T-helper 2 cell treated with Interferon-gamma antibody and Interleukin-4, amounts not matched to agents 5 μg/mL and 100 μg/mL, for 36 hours (primary cell): ENCODE results near the gene BOLA2B.
"Not testable (repeated sequence)": the region's sequence is repeated elsewhere in the genome, so short reads cannot be mapped to it uniquely, and the experiment has no call there.

Experiments used
- DNase-seq: peaks from one replicate; pipeline ENCODE4 v3.0.0; 2021; ENCODE audit warnings: low spot score
- H3K27ac Mint-ChIP-seq: one replicate; pipeline ENCODE4 v1.8.0; 2021; ENCODE audit warnings: mild to moderate bottlenecking, mixed read lengths
- H3K27me3 Mint-ChIP-seq: one replicate; pipeline ENCODE4 v1.8.0; 2021; ENCODE audit warnings: low read depth, mixed read lengths
- H3K36me3 Mint-ChIP-seq: one replicate; pipeline ENCODE4 v1.8.0; 2021; ENCODE audit warnings: low read depth, mixed read lengths
- H3K4me1 Mint-ChIP-seq: one replicate; pipeline ENCODE4 v1.8.0; 2021; ENCODE audit warnings: low read depth, mixed read lengths
- H3K4me3 Mint-ChIP-seq: one replicate; pipeline ENCODE4 v1.8.0; 2022; ENCODE audit warnings: mild to moderate bottlenecking, moderate library complexity, mixed read lengths
- H3K9me3 Mint-ChIP-seq: one replicate; pipeline ENCODE4 v1.8.0; 2021; ENCODE audit warnings: mixed read lengths

The BOLA2B gene

DNA sequence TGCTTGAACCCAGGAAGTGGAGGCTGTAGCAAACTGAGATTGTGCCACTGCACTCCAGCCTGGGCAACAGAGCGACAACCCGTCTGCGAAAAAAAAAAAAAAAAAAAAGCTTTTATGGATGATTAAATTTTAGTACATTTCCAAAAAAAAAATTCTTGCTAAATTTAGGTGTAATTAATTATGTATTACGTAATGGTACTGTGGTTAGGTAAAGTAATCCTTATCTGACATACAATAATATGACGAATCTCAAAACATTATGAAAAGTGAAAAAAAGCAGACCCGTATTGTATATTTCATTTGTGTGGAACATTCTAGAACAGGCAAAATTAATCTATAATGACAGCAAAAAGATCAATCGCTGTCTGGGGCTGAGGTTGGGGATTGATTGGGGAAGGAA is 20.4 kb downstream of the BOLA2B start:
- H3K27me3 Mint-ChIP-seq = no peaks in the 10 kb centered on the region
- DNase-seq = no peak
- no peaks in the 10 kb centered on the region for H3K36me3 Mint-ChIP-seq
- H3K9me3 Mint-ChIP-seq = no peaks in the 10 kb centered on the region
- no peaks in the 10 kb centered on the region for H3K4me1 Mint-ChIP-seq
- no peak overlapping the region for H3K4me3 Mint-ChIP-seq
- no peak overlapping the region for H3K27ac Mint-ChIP-seq

DNA sequence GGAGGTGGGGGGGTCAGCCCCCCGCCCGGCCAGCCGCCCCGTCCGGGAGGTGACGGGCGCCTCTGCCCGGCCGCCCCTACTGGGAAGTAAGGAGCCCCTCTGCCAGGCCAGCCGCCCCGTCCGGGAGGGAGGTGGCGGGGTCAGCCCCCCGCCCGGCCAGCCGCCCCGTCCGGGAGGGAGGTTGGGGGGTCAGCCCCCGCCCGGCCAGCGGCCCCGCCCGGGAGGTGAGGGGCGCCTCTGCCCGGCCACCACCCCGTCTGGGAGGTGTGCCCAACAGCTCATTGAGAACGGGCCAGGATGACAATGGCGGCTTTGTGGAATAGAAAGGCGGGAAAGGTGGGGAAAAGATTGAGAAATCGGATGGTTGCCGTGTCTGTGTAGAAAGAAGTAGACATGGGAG is 23.3 kb downstream of the BOLA2B start:
- not testable (repeated sequence) for H3K9me3 Mint-ChIP-seq, H3K27me3 Mint-ChIP-seq, H3K27ac Mint-ChIP-seq, H3K4me3 Mint-ChIP-seq, DNase-seq, H3K36me3 Mint-ChIP-seq
- H3K4me1 Mint-ChIP-seq = peaks cover 19% of the 10 kb centered on the region

DNA sequence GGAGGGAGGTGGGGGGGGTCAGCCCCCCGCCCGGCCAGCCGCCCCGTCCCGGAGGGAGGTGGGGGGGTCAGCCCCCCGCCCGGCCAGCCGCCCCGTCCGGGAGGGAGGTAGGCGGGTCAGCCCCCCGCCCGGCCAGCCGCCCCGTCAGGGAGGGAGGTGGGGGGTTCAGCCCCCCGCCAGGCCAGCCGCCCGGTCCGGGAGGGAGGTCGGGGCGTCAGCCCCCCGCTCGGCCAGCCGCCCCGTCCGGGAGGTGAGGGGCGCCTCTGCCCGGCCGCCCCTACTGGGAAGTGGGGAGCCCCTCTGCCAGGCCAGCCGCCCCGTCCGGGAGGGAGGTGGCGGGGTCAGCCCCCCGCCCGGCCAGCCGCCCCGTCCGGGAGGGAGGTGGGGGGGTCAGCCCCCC is 24.1 kb downstream of the BOLA2B start:
- H3K4me3 Mint-ChIP-seq, H3K36me3 Mint-ChIP-seq, DNase-seq, H3K27me3 Mint-ChIP-seq, H3K27ac Mint-ChIP-seq, H3K9me3 Mint-ChIP-seq: not testable (repeated sequence)
- H3K4me1 Mint-ChIP-seq = peaks cover 26% of the 10 kb centered on the region

DNA sequence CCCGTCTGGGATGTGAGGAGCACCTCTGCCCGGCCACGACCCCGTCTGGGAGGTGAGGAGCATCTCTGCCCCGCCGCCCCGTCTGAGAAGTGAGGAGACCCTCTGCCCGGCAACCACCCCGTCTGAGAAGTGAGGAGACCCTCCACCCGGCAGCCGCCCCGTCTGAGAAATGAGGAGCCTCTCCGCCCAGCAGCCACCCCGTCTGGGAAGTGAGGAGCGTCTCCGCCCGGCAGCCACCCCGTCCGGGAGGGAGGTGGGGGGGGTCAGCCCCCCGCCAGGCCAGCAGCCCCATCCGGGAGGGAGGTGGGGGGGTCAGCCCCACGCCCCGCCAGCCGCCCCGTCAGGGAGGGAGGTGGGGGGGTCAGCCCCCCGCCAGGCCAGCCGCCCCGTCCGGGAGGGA is 24.7 kb downstream of the BOLA2B start:
- not testable (repeated sequence) for H3K4me3 Mint-ChIP-seq, H3K9me3 Mint-ChIP-seq, H3K27ac Mint-ChIP-seq, DNase-seq, H3K27me3 Mint-ChIP-seq, H3K36me3 Mint-ChIP-seq
- H3K4me1 Mint-ChIP-seq = peaks cover 27% of the 10 kb centered on the region

DNA sequence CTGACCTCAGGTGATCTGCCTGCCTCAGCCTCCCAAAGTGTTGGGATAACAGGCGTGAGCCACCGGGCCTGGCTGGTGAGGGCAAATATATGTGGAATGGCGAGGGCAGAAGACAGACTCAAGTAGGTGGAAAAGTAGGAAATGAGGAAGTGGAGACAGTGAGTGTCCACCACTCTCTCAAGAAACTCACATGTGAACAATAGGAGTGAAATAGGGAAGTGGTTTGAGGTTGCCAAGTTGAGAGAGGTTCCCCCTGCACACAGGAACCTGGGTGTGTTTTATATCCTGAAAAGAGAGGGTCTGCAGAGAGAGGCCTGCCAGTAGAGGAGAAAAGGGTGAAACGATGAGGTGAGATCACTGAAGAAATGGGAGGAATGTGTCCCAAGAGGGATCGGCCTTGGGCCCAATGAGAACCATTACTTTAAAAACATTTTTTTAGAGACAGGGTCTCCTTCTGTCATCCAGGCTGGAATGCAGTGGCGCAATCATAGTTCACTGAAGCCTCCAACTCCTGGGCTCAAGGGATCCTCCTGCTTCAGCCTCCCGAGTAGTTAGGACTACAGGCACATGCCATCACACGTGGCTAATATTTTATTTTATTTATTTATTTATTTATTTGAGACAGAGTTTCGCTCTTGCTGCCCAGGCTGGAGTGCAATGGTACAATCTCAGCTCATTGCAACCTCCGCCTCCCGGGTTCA is 27.1 kb downstream of the BOLA2B start:
- Mint-ChIP-seq H3K36me3 (no peaks in the 10 kb centered on the region), H3K4me3 (peak overlapping the region; percentile 54), H3K27me3 (no peaks in the 10 kb centered on the region), H3K9me3 (no peaks in the 10 kb centered on the region), H3K27ac (peak overlapping the region; percentile 62), H3K4me1 (peaks cover 31% of the 10 kb centered on the region)
- no peak for DNase-seq

DNA sequence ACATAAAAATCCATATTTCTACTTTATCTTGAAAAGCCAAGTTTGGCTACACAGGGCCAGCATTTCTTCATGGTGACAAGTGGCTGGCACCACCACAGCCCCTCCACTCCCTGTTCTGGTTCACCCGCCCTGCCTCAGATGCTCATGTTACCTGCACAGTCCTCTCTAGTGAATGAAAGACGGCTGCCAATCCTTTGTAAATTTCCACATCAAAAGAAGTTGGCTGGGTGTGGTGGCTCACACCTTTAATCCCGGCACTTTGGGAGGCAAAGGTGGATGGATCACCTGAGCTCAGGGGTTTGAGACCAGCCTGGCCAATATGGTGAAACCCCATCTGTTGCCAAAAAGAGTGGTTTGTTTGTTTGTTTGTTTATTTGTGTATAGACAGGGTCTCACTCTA is 29.9 kb downstream of the BOLA2B start:
- Mint-ChIP-seq H3K27me3 (no peaks in the 10 kb centered on the region), H3K4me1 (peaks cover 33% of the 10 kb centered on the region), H3K36me3 (no peaks in the 10 kb centered on the region), H3K27ac (no peak overlapping the region), H3K9me3 (no peaks in the 10 kb centered on the region), H3K4me3 (no peak overlapping the region)
- no peak for DNase-seq

DNA sequence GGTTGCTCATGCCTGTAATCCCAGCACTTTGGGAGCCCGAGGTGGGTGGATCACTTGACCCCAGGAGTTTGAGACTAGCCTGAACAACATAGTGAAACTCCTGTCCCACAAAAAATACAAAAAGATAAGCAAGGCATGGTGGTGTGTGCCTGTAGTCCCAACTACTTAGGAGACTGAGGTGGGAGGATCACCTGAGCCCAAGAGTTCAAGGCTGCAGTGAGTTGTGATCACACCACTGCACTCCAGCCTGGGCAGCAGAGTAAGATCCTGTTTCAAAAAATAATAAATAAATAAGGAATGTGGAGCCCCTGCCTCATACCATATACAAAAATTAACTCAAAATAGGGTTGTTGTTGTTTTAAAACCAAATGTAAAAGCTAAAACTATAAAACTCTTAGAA is 36.3 kb downstream of the BOLA2B start:
- Mint-ChIP-seq H3K9me3 (no peaks in the 10 kb centered on the region), H3K4me1 (peaks cover 2% of the 10 kb centered on the region), H3K36me3 (no peaks in the 10 kb centered on the region), H3K27ac (no peak overlapping the region), H3K27me3 (no peaks in the 10 kb centered on the region), H3K4me3 (no peak overlapping the region)
- DNase-seq = no peak

DNA sequence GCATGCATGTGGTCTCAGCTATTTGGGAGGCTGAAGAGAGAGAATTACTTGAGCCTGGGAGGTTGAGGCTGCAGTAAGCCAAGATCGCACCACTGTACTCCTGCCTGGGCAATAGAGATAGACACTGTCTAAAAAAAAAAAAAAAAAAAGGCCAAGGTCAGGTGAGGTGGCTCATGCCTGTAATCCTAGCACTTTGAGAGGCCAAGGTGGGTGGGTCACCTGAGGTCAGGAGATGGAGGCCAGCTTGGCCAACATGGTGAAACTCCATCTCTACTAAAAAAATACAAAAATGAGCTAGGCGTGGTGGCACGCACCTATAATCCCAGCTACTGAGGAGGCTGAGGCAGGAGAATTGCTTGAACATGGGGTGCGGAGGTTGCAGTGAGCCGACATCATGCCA is 38.3 kb downstream of the BOLA2B start:
- H3K4me1 Mint-ChIP-seq = peaks cover 2% of the 10 kb centered on the region
- H3K9me3 Mint-ChIP-seq = no peaks in the 10 kb centered on the region
- H3K4me3 Mint-ChIP-seq = no peak overlapping the region
- DNase-seq = no peak
- no peaks in the 10 kb centered on the region for H3K27me3 Mint-ChIP-seq
- peaks cover 3% of the 10 kb centered on the region for H3K36me3 Mint-ChIP-seq
- H3K27ac Mint-ChIP-seq = no peak overlapping the region

DNA sequence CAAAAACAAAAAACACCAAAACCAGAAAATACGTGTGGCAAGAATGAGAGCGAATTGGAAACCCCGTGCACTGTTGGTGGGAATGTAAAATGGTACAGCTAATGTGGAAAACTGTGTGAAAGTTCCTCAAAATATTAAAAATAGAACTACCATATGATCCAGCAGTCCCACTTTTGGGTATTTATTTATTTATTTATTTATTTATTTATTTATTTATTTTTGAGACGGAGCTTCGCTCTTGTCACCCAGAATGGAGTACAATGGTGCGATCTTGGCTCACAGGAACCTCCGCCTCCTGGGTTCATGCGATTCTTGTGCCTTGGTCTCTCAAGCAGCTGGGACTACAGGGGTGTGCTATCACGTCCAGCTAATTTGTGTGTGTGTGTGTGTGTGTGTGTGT is 40.9 kb downstream of the BOLA2B start:
- no peak overlapping the region for H3K27ac Mint-ChIP-seq
- no peak overlapping the region for H3K4me3 Mint-ChIP-seq
- peaks cover 14% of the 10 kb centered on the region for H3K9me3 Mint-ChIP-seq
- peaks cover 9% of the 10 kb centered on the region for H3K36me3 Mint-ChIP-seq
- no peak for DNase-seq
- H3K4me1 Mint-ChIP-seq = peaks cover 2% of the 10 kb centered on the region
- no peaks in the 10 kb centered on the region for H3K27me3 Mint-ChIP-seq

DNA sequence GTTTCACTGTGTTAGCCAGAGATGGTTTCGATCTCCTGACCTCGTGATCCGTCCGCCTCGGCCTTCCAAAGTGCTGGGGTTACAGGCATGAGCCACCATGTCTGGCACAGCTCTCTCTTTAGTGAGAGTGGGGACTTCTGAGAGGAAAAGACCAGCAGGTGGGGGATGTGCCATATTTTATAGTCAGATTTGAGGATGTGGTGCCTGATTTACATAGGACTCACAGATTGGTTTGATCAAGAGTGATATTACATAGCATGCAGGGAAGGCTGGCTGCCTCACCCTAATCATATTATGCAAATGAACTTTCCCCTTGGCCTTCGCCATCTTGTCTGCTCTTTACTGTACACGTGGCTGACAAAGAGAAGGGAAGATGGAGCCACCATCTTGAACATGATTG is 42.4 kb downstream of the BOLA2B start:
- peaks cover 9% of the 10 kb centered on the region for H3K36me3 Mint-ChIP-seq
- no peaks in the 10 kb centered on the region for H3K27me3 Mint-ChIP-seq
- peaks cover 2% of the 10 kb centered on the region for H3K4me1 Mint-ChIP-seq
- no peak overlapping the region for H3K27ac Mint-ChIP-seq
- no peak overlapping the region for H3K4me3 Mint-ChIP-seq
- peaks cover 14% of the 10 kb centered on the region for H3K9me3 Mint-ChIP-seq
- DNase-seq = no peak

DNA sequence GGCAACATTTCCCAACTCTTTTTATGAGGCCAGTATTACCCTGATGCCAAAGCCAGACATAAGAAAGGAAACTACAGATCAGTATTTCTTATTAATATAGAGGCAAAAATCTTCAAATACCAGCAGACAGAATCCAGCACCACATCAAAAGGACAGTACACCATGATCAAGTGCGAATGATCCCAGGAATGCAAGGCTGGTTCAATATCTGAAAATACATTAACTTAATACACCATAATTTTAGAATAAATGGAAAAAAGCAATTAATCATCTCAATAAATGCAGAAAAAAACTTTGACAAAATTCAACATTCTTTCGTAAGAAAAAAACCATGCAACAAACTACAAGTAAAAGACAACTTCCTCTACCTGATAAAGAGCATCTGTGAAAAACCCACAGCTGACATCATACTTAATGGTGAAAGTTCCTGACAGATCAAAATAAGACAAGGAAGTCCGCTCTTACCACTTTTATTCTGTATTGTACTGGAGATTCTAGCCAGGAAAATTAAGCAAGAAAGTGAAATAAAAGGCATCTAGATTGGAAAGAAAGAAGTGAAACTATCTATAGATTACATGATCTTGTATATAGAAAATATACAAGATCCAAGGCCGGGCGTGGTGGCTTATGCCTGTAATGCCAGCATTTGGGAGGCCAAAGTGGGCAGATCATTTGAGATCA is 44.1 kb downstream of the BOLA2B start:
- H3K27me3 Mint-ChIP-seq = no peaks in the 10 kb centered on the region
- peaks cover 9% of the 10 kb centered on the region for H3K36me3 Mint-ChIP-seq
- DNase-seq = no peak
- H3K4me1 Mint-ChIP-seq = peaks cover 2% of the 10 kb centered on the region
- H3K9me3 Mint-ChIP-seq = peaks cover 14% of the 10 kb centered on the region
- H3K4me3 Mint-ChIP-seq = no peak overlapping the region
- no peak overlapping the region for H3K27ac Mint-ChIP-seq

DNA sequence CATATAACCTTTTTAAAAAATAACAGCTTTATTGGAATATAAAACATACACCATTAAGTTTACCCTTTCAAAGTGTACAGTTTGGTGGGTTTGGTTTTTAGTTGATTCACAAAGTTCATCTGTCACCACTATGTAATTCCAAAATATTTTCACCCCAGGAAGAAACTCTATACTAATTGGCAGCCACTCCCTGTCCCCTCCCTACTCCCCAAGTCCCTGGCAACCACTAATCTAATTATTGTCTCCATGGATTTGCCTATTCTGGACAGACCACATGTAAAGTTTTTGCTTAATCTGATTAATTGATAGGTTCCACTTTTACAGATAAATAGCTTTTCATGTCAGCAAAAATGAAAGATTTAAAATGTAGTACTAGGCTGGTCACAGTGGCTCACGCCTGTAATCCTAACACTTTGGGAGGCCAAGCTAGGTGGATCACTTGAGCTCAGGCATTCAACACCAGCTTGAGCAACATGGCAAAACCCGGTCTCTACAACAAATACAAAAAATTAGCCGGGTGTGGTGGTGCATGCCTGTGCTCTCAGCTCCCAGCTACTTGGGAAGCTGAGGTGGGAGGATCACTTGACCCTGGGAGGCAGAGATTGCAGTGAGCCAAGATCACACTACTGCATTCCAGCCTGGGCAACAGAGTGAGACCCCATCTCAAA is 45.5 kb downstream of the BOLA2B start:
- Mint-ChIP-seq H3K9me3 (peaks cover 14% of the 10 kb centered on the region), H3K27me3 (no peaks in the 10 kb centered on the region), H3K4me1 (peaks cover 7% of the 10 kb centered on the region), H3K27ac (no peak overlapping the region), H3K36me3 (peaks cover 9% of the 10 kb centered on the region), H3K4me3 (no peak overlapping the region)
- DNase-seq = no peak

DNA sequence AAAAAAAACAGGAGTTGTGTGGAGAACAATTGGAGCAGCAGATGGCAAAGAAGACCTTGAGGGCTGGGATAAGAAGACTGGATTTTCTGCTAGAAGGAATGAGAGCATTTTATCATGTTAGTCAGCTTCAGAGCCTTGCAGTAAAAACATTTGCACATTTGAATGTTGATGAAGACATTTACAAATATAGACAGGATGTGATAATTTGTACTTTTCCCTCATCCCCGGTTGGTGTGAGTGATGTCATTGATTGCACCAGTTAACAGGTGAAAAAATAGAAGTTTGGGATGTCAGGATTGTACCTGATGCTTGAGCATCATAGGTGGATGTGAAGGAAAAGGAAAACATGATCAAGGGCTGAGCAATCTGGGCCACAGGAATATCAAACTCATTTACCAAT is 47.8 kb downstream of the BOLA2B start:
- Mint-ChIP-seq H3K4me1 (peaks cover 11% of the 10 kb centered on the region), H3K36me3 (peaks cover 6% of the 10 kb centered on the region), H3K27ac (no peak overlapping the region), H3K4me3 (no peak overlapping the region), H3K27me3 (no peaks in the 10 kb centered on the region), H3K9me3 (peaks cover 14% of the 10 kb centered on the region)
- no peak for DNase-seq

DNA sequence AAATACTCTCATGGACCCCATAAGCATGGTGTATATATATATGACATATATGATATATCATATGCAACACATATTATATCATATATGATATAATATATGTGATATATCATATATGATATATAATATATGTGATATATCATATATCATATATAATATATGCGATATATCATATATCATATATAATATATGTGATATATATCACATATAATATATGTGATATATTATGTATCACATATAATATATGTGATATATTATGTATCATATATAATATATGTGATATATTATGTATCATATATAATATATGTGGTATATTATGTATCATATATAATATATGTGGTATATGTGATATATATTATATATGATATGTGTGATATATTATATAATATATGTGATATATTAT is 48.5 kb downstream of the BOLA2B start:
- H3K27ac Mint-ChIP-seq = no peak overlapping the region
- peaks cover 14% of the 10 kb centered on the region for H3K9me3 Mint-ChIP-seq
- H3K27me3 Mint-ChIP-seq = no peaks in the 10 kb centered on the region
- peaks cover 6% of the 10 kb centered on the region for H3K36me3 Mint-ChIP-seq
- H3K4me3 Mint-ChIP-seq = no peak overlapping the region
- no peak for DNase-seq
- H3K4me1 Mint-ChIP-seq = peaks cover 12% of the 10 kb centered on the region
